Liver (tissue), 9 donors: ENCODE results near the gene ID3. TPM values are rescaled to one million over a fixed set of nuclear protein-coding genes. Genes with fewer than 3 reads are reported as not detected.

ENCODE experiments used
- DNase-seq: peaks from one replicate; pipeline ENCODE4 v3.0.0-alpha.2; 2017; ENCODE audit warnings: low spot score
- H3K27ac ChIP-seq, 2 donors: one replicate each; pipeline ENCODE4 v1.7.0; 2013; ENCODE audit warnings: inconsistent platforms in 2 of 2, low read length in 2 of 2, control low read depth in 1 of 2, low read depth in 1 of 2, mild to moderate bottlenecking in 1 of 2
- H3K27me3 ChIP-seq, 4 donors: one replicate each; pipeline versions ENCODE4 v1.6.1 to v1.7.0; 2013; ENCODE audit warnings: low read length in 3 of 4, inconsistent platforms in 1 of 4, mild to moderate bottlenecking in 1 of 4, moderate library complexity in 1 of 4; ENCODE audit not compliant: control insufficient read depth in 4 of 4, insufficient read depth in 4 of 4
- H3K36me3 ChIP-seq, 4 donors: one replicate each; pipeline versions ENCODE4 v1.6.1 to v1.7.0; 2013; ENCODE audit warnings: low read length in 3 of 4, mild to moderate bottlenecking in 3 of 4, low read depth in 1 of 4, moderate library complexity in 1 of 4; ENCODE audit not compliant: control insufficient read depth in 4 of 4, insufficient read depth in 3 of 4
- H3K4me1 ChIP-seq, 4 donors: one replicate each; pipeline versions ENCODE4 v1.6.1 to v1.7.0; 2013; ENCODE audit warnings: low read length in 3 of 4, mild to moderate bottlenecking in 3 of 4, moderate library complexity in 1 of 4; ENCODE audit not compliant: control insufficient read depth in 4 of 4, insufficient read depth in 4 of 4
- H3K4me3 ChIP-seq, 3 donors: one replicate each; pipeline versions ENCODE4 v1.6.1 to v1.7.0; 2013; ENCODE audit warnings: low read length in 3 of 3, control low read depth in 1 of 3, low read depth in 1 of 3, mild to moderate bottlenecking in 1 of 3
- H3K9ac ChIP-seq, 2 donors: one replicate each; pipeline ENCODE4 v1.7.0; 2013; ENCODE audit warnings: low read length in 2 of 2, mild to moderate bottlenecking in 2 of 2, moderate library complexity in 2 of 2, control low read depth in 1 of 2, low read depth in 1 of 2
- H3K9me3 ChIP-seq, 4 donors: one replicate each; pipeline versions ENCODE4 v1.6.1 to v1.7.0; 2013; ENCODE audit warnings: low read length in 3 of 4; ENCODE audit not compliant: control insufficient read depth in 4 of 4
- GABPA ChIP-seq, 2 donors: IDR thresholded peaks in 1 of 2; conservative IDR thresholded peaks in 1 of 2; 2 replicates each; pipeline ENCODE4 v1.6.1; 2016; ENCODE audit warnings: antibody characterized with exemption in 2 of 2, mild to moderate bottlenecking in 1 of 2, moderate library complexity in 1 of 2
- HNF4G ChIP-seq: IDR thresholded peaks from 2 replicates; pipeline ENCODE4 v1.6.1; 2016; ENCODE audit warnings: antibody characterized with exemption
- JUND ChIP-seq, 2 donors: IDR thresholded peaks; 2 replicates each; pipeline ENCODE4 v1.6.1; 2016; ENCODE audit warnings: antibody characterized with exemption in 2 of 2
- MAX ChIP-seq: IDR thresholded peaks from 2 replicates; pipeline ENCODE4 v1.6.1; 2016; ENCODE audit warnings: antibody characterized with exemption
- NR2F2 ChIP-seq: IDR thresholded peaks from 2 replicates; pipeline ENCODE4 v1.6.1; 2016; ENCODE audit warnings: antibody characterized with exemption
- RAD21 ChIP-seq, 2 donors: IDR thresholded peaks; 2 replicates each; pipeline ENCODE4 v1.6.1; 2016; ENCODE audit warnings: antibody characterized with exemption in 2 of 2, mild to moderate bottlenecking in 2 of 2
- TAF1 ChIP-seq: conservative IDR thresholded peaks from 2 replicates; pipeline ENCODE4 v1.6.1; 2016; ENCODE audit warnings: antibody characterized with exemption, mild to moderate bottlenecking
- WGBS: extraction: QIAGEN DNeasy Blood & Tissue Kit; methylation state at CpG from one replicate; pipeline ENCODE4 v1.1.7; 2013; 5-methylcytosine and 5-hydroxymethylcytosine counted together
- polyA plus RNA-seq, 2 donors: library from polyadenylated mRNA; stranded (reverse) in 1 of 2; unstranded in 1 of 2; fragments of 200-250 nt in 1 of 2; fragments of >200 nt in 1 of 2; fragmentation: Nextera tagmentation in 1 of 2; extraction: Ambion mirVana in 1 of 2; gene quantifications; one replicate each; pipeline versions ENCODE4 v1.2.1 to v1.2.3, GENCODE V29; 2013 to 2015
- total RNA-seq, 2 donors: library from RNA; depleted of rRNA; stranded (reverse); fragments of >200 nt; gene quantifications; one replicate each; pipeline ENCODE4 v1.2.3, GENCODE V29; 2014
- TF ChIP-seq, protein P1 (sequence below): IDR thresholded peaks from 2 replicates; pipeline ENCODE4 v1.6.1; 2016; ENCODE audit warnings: antibody characterized with exemption, mild to moderate bottlenecking
- donor health status: healthy.
- donor health status: healthy.
- donor health status: healthy.
- donor health status: healthy.
- donor health status: healthy.

ID3 gene
- total and polyA plus RNA-seq, 4 donors: 21.6 to 42.6 (median 37.9) TPM

- Histone ChIP-seq H3K27me3 (no peaks in the 10 kb centered on the region), H3K9me3 (no peaks in the 10 kb centered on the region), H3K4me1 (peaks cover 0 to 38% (median 21%) of the 10 kb centered on the region in 4 donors), H3K4me3 (peak overlapping the region; percentile 46 to 85 (median 67)), H3K36me3 (no peaks in the 10 kb centered on the region), H3K9ac (peak overlapping the region; percentile 20 to 67), H3K27ac (peak overlapping the region; percentile 81 to 87)
- DNase-seq: no peak
- TF ChIP-seq JUND (IDR thresholded peaks at IDR 0.05) (no peak), NR2F2 (no peak), RAD21 (IDR thresholded peaks at IDR 0.05) (no peak), TAF1 (no peak)
- WGBS: 59% methylated on average over 8 of the region's 8 CpGs
These were observed 1.7 kb downstream of the ID3 start for GRCh38 chr1:23557471-23558124.

GRCh38 chr1:23556635-23557470 lies 2.4 kb downstream of the ID3 start:
- H3K4me3 ChIP-seq: peak overlapping the region in 2 of 3 donors; percentile 67 to 85
- H3K4me1 ChIP-seq: peaks cover 0 to 36% (median 18%) of the 10 kb centered on the region in 4 donors
- no peak for TF ChIP-seq HNF4G
- no peak for TF ChIP-seq MAX
- 70% methylated on average over 4 of the region's 4 CpGs for WGBS
- H3K36me3 ChIP-seq: no peaks in the 10 kb centered on the region
- H3K27me3 ChIP-seq: no peaks in the 10 kb centered on the region
- H3K9me3 ChIP-seq: no peaks in the 10 kb centered on the region
- H3K27ac ChIP-seq: peak overlapping the region; percentile 81 to 87
- peak overlapping the region; percentile 20 to 67 for H3K9ac ChIP-seq
- DNase-seq: no peak

GRCh38 chr1:23555986-23556634 lies 3.2 kb downstream of the ID3 start:
- H3K4me3 ChIP-seq: no peak overlapping the region
- peak overlapping the region; percentile 81 to 87 for H3K27ac ChIP-seq
- no peak for TF ChIP-seq GABPA (IDR thresholded peaks at IDR 0.05 in 1 of 2, conservative IDR thresholded peaks at IDR 0.05 in 1 of 2)
- TF ChIP-seq, protein P1, sequence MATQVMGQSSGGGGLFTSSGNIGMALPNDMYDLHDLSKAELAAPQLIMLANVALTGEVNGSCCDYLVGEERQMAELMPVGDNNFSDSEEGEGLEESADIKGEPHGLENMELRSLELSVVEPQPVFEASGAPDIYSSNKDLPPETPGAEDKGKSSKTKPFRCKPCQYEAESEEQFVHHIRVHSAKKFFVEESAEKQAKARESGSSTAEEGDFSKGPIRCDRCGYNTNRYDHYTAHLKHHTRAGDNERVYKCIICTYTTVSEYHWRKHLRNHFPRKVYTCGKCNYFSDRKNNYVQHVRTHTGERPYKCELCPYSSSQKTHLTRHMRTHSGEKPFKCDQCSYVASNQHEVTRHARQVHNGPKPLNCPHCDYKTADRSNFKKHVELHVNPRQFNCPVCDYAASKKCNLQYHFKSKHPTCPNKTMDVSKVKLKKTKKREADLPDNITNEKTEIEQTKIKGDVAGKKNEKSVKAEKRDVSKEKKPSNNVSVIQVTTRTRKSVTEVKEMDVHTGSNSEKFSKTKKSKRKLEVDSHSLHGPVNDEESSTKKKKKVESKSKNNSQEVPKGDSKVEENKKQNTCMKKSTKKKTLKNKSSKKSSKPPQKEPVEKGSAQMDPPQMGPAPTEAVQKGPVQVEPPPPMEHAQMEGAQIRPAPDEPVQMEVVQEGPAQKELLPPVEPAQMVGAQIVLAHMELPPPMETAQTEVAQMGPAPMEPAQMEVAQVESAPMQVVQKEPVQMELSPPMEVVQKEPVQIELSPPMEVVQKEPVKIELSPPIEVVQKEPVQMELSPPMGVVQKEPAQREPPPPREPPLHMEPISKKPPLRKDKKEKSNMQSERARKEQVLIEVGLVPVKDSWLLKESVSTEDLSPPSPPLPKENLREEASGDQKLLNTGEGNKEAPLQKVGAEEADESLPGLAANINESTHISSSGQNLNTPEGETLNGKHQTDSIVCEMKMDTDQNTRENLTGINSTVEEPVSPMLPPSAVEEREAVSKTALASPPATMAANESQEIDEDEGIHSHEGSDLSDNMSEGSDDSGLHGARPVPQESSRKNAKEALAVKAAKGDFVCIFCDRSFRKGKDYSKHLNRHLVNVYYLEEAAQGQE: peak; percentile 91
- no peak for DNase-seq
- H3K4me1 ChIP-seq: peaks cover 0 to 32% (median 17%) of the 10 kb centered on the region in 4 donors
- H3K9ac ChIP-seq: peak overlapping the region in 1 of 2 donors; percentile 23
- H3K27me3 ChIP-seq: no peaks in the 10 kb centered on the region
- WGBS: 69% methylated on average over 9 of the region's 9 CpGs
- H3K9me3 ChIP-seq: no peaks in the 10 kb centered on the region
- no peaks in the 10 kb centered on the region for H3K36me3 ChIP-seq
